K562 (cell line): ENCODE data around the gene GULP1. TPM values are rescaled to one million over a fixed set of nuclear protein-coding genes. Genes with fewer than 3 reads are reported as not detected.

ENCODE experiments used
- ZC3H11A ChIP-seq: IDR thresholded peaks from 2 replicates; pipeline ENCODE4 v1.6.1; 2012; ENCODE audit warnings: low read depth, low read length, improper control_type of control experiment
- polyA plus RNA-seq, 8 experiments: library from polyadenylated mRNA; depleted of rRNA in 4 of 8; stranded (reverse) in 5 of 8; unstranded in 3 of 8; fragments of >200 nt; fragmentation: Nextera tagmentation in 2 of 8; fragmentation: Illumina TruSeq in 1 of 8; extraction: Ambion mirVana in 2 of 8; extraction: Trizol in 1 of 8; gene quantifications; 2 replicates each; pipeline versions ENCODE4 v1.2.1 to v1.2.3, GENCODE V29; 2011 to 2014; ENCODE audit warnings: inconsistent platforms in 1 of 8, missing spikeins in 1 of 8
- total RNA-seq, 7 experiments: library from RNA; depleted of rRNA in 6 of 7; stranded (reverse); fragments of >200 nt in 6 of 7; fragmentation: Illumina TruSeq in 2 of 7; extraction: Trizol in 2 of 7; gene quantifications; 2 replicates each; pipeline versions ENCODE4 v1.2.1 to v1.2.3, GENCODE V29; 2011 to 2021; ENCODE audit warnings: low replicate concordance in 1 of 7
- TF ChIP-seq, protein P1 (sequence below): fragments of 200-800 bp; sonication (Bioruptor generic); IDR thresholded peaks from 2 replicates; pipeline ENCODE4 v1.6.1; 2016; ENCODE audit warnings: missing genetic modification characterization, missing compliant biosample characterization
- TF ChIP-seq, protein P2 (sequence below): fragments of 450-650 bp; IDR thresholded peaks from 2 replicates; pipeline ENCODE4 v1.6.1; 2016; ENCODE audit warnings: low read depth

Gene GULP1
- total and polyA plus RNA-seq, 9 of the 15 experiments (the other 6 are each of a cell fraction or from before 2014, with no cell fraction given) = 8.5 to 25.3 (median 19.5) TPM

DNA sequence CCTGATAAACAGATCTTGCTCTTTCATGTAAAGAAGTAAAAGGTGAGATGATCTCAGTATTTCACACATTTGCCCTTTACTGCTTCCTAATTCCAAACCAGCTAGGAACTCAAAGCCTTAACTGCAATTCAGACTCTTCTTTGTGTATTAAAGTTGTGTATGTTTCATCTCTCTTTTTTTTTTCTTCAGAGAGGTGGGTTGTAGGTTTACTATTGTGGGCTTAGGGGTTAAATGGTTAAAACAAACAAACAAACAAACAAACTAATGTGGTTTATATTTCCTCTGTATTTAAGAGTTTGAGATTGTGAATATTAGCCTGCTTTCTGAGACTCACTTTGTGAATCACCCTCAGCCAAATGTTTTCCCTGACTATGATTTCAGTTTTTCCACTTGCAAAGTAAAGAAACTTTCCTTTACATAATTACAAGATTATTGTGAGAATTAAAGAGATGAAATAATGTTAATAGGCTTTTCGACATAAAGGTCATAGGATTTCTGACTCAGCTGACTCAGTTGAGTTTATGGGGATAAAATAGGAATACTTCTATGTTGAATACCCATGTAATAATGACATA, 2.8 kb downstream of the GULP1 start (continued):
- TF ChIP-seq, protein P1, sequence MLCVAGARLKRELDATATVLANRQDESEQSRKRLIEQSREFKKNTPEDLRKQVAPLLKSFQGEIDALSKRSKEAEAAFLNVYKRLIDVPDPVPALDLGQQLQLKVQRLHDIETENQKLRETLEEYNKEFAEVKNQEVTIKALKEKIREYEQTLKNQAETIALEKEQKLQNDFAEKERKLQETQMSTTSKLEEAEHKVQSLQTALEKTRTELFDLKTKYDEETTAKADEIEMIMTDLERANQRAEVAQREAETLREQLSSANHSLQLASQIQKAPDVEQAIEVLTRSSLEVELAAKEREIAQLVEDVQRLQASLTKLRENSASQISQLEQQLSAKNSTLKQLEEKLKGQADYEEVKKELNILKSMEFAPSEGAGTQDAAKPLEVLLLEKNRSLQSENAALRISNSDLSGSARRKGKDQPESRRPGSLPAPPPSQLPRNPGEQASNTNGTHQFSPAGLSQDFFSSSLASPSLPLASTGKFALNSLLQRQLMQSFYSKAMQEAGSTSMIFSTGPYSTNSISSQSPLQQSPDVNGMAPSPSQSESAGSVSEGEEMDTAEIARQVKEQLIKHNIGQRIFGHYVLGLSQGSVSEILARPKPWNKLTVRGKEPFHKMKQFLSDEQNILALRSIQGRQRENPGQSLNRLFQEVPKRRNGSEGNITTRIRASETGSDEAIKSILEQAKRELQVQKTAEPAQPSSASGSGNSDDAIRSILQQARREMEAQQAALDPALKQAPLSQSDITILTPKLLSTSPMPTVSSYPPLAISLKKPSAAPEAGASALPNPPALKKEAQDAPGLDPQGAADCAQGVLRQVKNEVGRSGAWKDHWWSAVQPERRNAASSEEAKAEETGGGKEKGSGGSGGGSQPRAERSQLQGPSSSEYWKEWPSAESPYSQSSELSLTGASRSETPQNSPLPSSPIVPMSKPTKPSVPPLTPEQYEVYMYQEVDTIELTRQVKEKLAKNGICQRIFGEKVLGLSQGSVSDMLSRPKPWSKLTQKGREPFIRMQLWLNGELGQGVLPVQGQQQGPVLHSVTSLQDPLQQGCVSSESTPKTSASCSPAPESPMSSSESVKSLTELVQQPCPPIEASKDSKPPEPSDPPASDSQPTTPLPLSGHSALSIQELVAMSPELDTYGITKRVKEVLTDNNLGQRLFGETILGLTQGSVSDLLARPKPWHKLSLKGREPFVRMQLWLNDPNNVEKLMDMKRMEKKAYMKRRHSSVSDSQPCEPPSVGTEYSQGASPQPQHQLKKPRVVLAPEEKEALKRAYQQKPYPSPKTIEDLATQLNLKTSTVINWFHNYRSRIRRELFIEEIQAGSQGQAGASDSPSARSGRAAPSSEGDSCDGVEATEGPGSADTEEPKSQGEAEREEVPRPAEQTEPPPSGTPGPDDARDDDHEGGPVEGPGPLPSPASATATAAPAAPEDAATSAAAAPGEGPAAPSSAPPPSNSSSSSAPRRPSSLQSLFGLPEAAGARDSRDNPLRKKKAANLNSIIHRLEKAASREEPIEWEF (CRISPR knock-in tag) = no peak
- TF ChIP-seq, protein P2, sequence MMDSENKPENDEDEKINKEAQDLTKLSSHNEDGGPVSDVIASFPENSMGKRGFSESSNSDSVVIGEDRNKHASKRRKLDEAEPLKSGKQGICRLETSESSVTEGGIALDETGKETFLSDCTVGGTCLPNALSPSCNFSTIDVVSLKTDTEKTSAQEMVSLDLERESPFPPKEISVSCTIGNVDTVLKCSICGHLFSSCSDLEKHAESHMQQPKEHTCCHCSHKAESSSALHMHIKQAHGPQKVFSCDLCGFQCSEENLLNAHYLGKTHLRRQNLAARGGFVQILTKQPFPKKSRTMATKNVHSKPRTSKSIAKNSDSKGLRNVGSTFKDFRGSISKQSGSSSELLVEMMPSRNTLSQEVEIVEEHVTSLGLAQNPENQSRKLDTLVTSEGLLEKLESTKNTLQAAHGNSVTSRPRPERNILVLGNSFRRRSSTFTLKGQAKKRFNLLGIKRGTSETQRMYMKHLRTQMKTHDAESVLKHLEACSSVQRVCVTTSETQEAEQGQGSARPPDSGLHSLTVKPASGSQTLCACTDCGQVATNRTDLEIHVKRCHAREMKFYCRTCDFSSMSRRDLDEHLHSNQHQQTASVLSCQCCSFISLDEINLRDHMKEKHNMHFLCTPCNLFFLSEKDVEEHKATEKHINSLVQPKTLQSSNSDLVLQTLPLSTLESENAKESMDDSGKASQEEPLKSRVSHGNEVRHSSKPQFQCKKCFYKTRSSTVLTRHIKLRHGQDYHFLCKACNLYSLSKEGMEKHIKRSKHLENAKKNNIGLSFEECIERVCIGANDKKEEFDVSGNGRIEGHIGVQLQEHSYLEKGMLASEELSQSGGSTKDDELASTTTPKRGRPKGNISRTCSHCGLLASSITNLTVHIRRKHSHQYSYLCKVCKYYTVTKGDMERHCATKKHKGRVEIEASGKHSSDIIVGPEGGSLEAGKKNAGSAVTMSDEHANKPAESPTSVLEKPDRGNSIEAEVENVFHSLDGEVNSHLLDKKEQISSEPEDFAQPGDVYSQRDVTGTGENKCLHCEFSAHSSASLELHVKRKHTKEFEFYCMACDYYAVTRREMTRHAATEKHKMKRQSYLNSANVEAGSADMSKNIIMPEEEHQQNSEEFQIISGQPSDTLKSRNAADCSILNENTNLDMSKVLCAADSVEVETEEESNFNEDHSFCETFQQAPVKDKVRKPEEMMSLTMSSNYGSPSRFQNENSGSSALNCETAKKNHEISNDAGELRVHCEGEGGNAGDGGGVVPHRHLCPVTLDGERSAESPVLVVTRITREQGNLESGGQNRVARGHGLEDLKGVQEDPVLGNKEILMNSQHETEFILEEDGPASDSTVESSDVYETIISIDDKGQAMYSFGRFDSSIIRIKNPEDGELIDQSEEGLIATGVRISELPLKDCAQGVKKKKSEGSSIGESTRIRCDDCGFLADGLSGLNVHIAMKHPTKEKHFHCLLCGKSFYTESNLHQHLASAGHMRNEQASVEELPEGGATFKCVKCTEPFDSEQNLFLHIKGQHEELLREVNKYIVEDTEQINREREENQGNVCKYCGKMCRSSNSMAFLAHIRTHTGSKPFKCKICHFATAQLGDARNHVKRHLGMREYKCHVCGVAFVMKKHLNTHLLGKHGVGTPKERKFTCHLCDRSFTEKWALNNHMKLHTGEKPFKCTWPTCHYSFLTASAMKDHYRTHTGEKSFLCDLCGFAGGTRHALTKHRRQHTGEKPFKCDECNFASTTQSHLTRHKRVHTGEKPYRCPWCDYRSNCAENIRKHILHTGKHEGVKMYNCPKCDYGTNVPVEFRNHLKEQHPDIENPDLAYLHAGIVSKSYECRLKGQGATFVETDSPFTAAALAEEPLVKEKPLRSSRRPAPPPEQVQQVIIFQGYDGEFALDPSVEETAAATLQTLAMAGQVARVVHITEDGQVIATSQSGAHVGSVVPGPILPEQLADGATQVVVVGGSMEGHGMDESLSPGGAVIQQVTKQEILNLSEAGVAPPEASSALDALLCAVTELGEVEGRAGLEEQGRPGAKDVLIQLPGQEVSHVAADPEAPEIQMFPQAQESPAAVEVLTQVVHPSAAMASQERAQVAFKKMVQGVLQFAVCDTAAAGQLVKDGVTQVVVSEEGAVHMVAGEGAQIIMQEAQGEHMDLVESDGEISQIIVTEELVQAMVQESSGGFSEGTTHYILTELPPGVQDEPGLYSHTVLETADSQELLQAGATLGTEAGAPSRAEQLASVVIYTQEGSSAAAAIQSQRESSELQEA = no peak
- TF ChIP-seq ZC3H11A = no peak
